Measurements from ENCODE around the gene TFIP11.

The TFIP11 gene

DNA sequence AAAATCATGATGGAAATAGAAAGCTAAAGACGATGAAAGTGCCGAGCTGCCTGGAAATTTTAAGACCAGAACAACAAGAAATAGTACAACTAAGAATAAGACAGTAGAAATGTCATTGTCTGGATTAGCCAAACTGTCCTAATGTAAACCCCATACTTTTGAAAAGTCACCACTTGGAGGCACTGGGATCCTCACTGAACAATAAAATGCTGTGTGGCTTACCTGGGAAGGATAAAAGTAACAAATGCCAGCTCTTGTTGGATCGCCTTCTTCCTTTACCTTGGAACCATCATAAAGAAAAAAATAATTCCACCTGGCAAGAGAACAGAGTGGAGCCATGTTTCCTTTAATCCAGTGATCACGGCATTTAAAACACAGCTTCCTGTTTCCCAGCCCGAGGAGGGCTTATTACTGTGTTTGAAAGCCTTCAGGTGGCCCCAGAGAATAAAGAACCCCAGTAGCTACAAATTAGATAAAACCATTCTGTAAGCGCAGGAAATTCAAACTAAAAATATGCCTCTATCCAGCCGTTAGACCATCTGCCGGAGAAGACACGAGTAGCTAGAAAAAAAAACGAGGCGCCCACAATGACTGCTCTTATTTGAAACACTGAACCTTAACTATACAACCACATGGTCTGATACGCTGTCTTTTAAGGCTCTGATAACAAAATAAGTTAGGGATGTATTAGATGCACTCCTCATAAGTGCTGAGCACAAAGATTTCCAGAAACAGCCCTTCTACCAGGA, 33.1 kb downstream of the TFIP11 start:
- DNase-seq (ENCODE audit: low read depth), result no peak

DNA sequence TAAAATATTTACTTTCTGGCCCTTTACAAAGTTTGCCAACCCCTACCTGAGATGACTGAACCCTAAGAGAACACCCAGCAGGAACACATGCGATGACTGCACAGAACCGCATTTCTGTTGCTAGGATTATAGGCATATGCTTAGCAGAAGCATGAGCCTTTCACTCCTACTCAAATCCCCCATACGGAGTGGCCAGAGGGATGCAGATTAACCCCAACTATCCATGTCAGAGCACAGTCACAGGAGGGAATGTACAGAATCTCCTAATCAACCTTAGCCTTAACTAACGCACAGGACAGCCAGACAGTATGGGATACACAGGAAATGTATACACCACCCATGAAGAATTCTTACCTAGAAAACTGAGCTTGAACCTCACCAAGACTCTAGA, 34.9 kb downstream of the TFIP11 start:
- DNase-seq (ENCODE audit: low read depth), result no peak

DNA sequence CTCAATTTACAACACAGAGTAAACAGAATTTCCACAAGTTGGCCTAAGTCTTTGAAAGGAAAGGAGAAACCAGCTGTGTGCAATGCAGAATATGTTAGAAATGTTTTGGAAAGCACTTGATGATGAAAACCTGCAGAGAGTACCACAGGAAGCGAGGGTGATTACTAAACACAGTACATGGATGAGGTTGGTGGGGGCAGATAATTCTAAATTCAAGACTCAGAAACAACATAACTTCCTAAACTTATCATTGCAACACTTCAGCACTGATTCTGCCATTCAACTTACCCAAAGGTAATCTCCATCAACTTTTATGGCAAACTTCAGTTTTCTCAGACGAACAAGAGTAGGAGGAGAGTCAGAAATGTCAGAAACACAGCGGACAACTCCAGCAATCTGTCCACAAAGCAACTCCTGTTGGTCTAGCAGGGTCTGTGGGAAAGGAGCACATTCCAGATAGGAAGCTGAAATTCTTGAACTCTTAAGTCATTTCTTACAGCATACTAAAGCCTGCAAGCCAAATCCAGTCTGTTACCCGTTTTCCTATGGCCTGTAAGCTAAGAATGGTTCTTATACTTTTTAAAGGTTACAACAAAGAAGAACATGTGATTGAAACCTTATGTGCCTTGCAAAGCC, 35.5 kb downstream of the TFIP11 start:
- DNase-seq (ENCODE audit: low read depth), result no peak

DNA sequence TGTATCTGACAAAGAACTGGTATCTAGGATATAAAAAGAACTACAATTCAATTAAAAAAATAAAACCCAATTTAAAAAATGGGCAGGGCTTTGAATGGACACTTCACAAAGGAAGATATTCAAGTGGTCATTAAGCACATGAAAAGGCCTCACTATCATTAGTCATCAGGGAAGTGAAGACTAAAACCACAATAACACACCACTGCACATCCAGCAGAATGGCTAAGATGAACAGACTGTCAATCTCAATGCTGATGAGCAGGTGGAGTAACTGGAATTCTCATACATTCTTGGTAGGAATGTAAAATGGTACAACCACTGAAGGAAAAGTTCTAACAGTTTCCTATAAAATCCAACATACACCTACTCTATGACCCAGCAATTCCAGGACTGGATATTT, 37.6 kb downstream of the TFIP11 start:
- DNase-seq (ENCODE audit: low read depth), result no peak

DNA sequence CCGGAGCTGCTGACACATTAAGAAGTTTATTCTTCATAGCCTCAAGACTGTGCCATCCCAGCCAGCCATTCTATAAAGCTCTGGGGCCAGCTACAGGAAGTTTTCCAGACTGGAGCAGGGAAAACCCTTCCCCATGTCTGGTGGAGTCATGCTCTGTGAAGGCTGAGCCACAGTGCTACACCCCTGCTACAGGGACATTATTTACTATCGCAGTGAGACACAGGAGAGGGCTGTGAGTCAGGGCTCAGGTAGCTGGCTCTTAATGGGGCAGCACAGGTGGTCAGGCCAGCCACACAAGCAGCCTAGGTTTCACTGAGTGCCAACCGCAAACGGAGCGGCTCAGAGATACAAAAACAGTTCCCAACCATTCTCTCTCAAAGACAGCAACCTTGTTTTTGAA, 40.8 kb downstream of the TFIP11 start:
- DNase-seq (ENCODE audit: low read depth), result no peak

DNA sequence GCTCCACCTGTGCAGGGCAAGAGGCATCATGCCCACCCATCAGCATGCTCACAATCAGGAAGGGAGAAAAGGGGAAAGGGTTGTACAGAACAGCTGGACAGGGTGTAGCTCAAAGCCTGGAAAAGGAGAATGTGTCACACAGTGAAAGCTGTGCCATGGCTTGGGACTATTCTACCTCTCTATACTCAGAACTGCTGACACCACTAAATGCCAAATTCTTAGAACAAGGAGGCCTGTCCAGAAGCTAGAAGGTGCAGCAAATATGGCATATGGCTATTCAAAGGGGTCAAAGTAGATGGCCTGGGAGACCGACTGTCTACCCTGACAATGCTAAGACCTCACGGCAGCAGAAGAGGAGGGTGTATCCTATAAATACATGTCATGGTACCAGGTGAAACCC, 41.5 kb downstream of the TFIP11 start:
- no peak for DNase-seq (ENCODE audit: low read depth)

DNA sequence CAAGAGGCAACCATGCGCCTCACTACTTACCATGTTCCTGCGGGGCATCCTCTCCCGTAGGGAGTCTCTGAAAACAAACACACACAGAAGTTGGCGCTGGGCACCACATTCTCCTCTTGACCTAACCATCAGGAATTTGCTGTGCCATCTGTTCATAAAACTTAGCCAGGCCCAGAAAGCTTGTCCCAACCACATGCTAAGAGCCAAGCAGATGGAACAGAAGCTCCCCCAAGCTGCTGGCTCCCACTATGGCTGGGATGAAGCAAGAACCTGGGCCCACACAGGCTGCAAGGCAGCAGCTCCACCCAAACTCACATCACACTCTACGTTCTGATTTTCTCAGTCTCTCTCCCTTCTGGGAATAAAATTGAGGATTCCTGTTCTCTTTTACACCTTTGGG, 46.1 kb downstream of the TFIP11 start:
- DNase-seq (ENCODE audit: low read depth), result no peak

DNA sequence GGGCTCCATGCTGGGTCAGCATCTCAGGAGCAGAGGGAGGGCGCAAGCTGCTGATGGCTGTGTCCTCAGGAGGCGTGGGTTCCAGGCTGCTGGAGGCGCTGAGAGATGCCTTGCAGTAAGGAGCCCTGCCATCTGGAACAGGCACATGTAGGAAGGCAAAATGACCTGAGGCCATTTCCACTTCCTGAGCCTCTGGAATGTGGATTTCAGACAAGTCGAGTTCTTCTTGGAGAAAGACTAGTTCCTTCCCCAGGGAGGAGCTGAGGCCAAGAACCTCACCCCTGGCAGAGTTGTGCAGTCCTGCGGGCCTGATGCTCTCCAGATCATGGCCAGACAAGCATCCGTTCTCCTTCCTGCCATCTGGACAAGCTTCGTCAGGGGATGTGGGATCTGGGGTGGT, 48.0 kb downstream of the TFIP11 start:
- no peak for DNase-seq (ENCODE audit: low read depth)

DNA sequence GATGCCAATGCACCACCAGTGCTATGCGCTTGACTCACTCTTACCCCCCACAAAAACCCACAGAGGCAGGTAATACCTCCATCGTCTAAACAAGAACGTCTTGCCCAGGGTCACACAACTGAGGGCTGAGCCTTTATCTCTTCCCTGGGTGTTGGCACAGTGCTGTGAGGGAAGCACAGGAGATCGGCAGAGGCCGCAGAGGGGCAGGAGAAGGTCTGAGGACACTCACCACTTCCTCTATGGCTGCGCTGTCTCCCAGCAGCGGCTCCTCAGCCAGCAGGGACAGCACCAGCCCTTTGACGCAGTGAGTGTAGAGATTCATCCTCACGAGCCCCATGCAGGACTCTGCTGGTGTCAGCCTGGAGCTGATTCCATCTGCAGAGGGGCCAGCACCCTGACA, 48.6 kb downstream of the TFIP11 start:
- no peak for DNase-seq (ENCODE audit: low read depth)

DNA sequence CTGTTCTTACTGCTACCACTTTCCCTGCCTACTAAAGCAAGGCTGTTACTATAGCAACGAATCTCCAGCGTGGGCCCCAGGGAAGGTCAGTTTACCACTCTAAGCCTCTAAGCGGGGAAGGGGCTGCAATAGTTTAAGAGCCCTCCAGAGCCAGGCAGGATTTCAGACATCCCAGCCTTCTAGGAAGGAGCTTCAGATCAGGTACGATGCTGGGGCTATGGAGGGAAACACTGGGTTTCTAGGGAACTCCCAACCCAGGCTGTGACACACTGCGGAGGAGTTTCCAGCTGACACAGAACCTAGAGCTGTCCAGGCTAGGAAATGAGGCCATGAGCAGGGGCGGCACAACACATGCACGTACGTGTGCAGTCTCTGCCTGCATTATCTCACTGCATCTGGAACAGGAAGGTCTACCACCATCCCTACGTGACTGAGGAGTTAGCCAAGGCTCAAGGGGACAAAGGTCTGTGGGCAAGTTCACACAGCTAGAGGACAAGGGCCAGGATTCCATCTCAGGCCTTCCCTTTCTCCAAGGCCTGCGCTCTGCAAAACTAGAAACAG, 49.1 kb downstream of the TFIP11 start:
- DNase-seq (ENCODE audit: low read depth), result no peak

DNA sequence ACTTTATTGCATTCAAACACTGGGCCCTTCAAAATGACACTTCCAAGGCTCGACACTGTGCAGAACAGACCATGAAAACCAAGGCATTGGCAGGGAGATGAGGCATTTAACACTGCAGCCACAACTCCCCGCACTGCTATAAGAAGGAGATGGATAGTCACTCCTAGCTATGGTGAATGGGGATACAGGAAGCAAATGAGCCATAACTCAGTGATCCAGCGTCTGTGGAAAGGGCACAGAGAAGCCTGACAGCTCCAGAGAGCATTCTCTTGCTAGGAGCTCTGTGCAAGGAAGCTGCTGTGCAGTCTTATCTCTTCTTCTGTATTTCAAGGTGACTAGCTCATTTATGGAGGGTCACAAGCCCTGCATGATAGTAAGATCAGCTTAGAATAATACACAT, 49.6 kb downstream of the TFIP11 start:
- DNase-seq (ENCODE audit: low read depth), result no peak

DNA sequence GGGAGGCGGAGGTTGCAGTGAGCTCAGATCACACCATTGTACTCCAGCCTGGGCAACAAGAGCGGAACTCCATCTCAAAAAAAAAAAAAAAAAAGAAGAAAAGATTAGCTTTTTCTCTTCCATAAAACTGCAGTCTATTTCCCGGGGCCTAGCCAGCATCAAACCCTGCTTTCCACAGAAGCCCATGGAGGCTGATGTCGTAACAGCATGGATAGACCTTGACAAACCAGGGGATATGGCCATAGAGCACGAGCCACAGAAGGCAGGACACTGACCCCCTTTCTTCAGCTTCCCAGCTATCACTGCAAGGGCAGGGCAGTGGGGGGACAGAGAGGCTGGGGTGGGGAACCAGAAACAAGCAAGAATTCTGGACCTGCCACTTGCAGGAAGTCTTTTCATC, 50.2 kb downstream of the TFIP11 start:
- DNase-seq (ENCODE audit: low read depth), result no peak

DNA sequence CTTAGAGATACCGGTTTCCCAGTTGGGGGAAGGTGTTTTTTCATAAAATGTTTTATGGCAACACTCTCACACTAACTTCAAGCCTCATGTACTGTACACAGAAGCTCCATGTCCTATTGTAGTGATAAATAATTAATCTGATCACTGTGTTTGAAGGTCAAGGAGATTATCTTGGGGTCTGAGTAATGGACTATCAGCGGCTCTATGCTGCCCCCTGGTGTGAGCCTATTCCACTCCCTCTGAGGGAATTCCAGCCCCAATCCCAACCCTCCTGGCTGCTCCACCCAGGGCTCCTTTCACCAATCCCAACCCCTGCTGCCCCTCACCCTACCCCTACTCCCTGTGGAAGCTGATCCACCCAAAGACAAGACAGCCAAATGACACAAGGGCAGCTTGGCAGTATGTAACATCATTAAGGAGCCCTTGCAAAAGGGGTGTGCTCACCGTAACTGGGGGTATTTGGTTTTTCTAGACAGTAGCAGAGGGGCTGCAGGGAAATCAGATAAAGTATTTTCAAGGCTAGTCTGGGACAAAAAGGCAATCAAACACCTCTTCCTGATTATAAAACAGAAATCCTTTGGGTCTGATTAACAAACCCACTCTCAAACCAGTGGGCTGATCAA, 51.0 kb downstream of the TFIP11 start:
- peak; percentile 28 for DNase-seq (ENCODE audit: low read depth)

DNA sequence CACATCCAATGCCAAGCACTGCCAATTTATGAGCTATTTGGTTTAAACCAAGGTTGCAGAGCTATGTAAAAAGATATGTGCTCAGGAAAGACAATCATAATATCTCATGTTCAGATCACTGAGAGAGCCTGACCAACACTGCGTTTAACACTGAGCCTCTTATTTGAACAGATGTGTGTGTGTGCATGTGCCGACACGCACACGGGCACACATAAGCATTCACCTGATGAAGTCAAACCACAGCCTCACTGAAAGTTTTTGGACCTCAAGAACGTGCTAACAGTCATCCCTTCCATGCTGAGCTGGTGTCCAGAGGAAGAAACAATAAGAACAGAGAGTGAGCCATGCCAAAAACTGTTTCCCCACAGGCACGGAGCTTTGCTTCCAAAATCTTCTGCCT, 52.1 kb downstream of the TFIP11 start:
- DNase-seq (ENCODE audit: low read depth), result no peak

DNA sequence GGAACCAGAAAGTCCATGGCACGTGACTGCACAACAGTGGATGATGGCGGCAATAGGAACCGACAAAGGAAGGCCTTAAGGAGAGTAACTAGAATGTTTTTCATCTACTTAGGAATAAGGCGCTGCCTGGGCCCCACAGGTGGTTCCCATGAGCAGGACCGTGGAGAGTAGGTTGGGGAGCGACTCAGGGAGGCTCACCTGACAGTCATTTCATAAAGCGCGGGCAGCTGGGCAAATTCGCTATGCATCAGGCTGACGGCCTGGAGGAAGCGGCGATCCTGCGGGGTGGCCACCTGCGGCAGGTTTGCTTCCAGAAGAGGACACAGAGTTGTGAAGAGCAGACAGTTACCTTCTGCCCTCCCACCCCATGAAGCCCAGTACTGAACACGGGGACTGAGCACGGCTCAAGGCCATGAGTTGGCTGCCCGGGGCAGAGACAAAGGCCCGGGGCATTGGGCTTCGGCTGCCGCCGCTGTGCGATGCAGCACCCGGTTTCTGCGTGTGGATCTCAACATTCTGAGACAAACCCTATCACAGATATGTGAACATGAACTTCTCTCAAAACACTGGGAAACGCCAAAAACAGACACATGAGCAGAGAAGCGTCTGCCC, 54.5 kb downstream of the TFIP11 start:
- no peak for DNase-seq (ENCODE audit: low read depth)

DNA sequence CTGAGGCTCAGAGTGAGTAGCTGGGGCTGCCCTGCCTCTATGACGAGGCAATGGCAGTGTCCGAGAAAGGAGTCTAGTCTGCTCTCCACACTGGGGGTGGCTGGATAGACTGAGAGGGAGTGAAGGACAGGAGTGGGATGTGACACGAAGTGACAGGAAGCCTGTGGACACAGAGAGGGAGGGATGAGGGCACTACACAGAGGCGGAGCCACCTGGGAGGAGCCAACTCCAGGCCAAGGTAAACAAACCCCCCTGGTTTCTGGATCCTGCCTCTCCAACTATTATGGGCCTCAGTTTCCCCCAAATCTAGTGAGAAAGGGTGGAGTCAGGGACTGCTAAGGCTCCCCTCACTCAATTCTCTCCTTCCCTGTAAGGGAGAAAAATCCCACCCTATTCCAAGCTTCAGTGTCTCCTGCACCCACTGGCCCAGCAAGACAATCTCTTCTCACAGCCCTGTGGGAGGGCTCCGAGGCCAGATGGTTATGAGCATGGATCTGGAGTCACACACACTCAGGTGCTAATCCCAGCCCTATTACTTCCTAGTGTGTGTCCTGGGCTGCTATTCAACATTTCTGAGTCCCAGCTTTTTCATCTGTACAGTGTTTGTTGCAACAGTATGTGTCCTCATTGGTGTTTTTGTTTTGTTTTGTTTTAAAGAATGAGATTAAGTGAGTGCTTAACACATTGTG, 58.3 kb downstream of the TFIP11 start:
- DNase-seq (ENCODE audit: low read depth), result no peak

DNA sequence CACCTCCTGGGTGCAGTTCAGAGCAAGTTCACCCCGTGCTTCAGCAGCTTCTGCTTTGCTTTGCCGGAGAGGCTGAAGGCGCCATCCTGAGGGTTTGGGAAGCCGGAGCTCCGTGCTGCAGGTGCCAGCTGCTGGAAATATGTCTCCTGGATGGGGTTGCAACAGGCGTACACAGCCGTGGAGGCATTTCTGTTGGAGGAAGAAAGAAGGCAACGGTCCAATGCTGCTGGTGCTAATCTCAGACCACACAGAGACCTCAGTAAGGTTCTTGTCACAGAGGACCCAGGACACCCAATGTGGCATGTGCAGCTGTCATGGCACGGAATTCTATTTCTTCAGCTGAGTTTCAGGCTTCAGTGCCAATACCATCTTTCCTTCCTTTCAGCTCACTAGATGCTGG, 59.1 kb downstream of the TFIP11 start:
- no peak for DNase-seq (ENCODE audit: low read depth)

DNA sequence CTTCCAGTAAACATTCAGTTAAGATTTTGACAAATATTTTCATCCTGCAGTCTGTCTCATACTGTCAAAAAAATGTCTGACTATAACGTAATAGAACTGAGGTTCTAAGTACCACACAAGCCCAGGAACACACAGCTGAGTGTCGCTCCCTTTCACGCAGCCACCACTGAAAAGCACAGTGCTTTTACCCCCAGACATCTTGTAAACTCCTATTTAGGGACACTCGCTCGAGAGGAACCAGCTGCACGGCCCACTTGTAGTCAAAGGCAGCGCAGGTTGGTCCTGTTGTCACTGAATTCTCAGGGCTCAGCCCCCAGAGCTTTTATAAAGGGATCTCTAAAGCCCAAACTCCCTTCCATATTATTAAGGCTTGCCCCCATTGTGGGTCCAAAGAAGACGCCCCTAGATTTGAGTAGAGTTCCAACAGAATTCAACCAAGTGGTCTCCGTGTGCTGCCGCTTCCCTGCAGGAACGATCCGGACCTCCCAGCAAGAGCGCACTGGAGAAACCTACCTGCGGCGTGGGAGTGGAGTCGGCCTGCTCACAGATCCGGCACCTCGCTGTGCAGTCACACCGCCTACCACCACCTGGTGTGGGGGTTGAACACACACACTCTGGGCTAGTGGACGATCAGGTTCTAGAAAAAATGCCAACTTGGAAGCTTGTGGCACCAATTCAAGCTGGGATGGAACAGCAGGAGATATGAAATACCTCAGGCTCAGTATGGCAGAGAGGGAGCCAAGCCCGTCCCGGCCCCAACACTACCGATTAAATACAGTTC, 59.8 kb downstream of the TFIP11 start:
- DNase-seq (ENCODE audit: low read depth), result no peak

DNA sequence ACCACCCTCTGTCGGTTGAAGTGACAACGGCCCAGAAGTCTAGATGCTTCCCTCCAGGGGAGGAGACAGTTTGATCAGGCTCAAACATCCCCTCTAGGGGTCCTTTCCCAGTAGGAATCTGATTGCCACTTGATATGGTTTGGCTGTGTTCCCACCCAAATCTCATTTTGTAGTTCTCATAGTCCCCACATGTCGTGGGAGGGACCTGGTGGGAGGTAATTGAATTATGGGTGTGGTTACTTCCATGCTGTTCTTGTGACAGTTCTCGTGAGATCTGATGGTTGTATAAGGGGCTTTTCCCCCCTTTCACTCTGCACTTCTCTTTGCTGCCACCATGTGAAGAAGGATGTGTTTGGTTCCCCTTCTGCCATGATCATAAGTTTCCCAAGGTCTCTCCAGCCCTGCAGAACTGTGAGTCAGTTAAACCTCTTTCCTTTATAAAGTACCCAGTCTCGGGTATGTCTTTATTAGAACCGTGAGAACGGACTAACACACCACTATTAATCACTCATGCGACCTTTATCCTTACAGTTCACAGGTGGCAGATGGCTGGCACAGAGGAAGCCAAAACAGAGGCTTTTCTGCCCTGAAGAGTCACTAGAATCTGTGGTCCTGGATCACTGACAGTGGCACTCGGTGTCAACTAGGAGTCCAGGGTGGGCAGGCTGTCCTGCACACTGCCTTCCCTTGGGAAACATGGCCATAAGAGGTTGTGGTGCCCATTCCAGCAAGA, 61.7 kb downstream of the TFIP11 start:
- DNase-seq (ENCODE audit: low read depth), result no peak

DNA sequence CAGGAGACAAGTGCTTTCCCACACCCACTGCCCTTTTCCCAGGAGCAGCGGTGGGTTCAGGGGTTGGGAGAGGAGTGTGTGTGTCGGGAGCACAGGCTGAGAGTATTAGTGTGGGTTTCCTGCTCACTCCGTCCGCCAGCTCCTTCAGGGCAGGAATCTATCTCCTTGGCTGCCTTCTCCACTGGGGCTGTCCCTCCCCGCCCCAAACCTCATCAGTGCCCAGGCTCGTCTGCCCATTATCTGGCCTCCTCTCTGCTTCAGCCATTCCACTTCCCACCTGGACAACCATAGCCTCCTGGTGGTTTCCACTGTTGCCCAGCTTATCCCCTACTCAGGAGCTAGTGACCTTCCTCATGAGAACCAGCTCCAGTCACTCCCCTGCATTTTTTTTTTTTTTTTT, 63.3 kb downstream of the TFIP11 start:
- DNase-seq (ENCODE audit: low read depth), result no peak

DNA sequence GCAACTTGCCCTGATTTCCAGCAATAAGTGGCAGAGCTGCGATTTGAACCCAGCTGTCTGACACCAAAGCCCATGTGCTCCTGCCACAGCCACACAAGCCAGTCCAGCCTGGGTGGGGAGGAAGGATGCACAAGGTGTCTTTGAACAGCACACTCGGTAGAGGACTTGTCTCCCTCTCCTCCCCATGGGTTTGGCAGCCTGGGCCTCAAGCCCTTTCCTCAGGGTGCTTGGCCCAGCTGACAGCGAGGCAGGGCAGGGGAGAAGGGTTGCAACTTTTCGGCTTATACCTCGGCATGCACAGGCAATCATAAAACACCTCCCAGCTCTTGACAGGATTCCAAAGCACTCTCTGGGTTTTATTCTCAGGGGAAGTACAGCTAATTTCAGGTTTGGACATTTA, 63.9 kb downstream of the TFIP11 start:
- no peak for DNase-seq (ENCODE audit: low read depth)

Data from stimulated activated CD8-positive, alpha-beta memory T cell treated with anti-CD3 and anti-CD28 coated beads, Interleukin-12 subunit alpha, Interleukin-12 subunit beta, amount 100 ng/mL, for 1 hour (primary cell).